ENCODE data around the gene SYS1. TPM values are rescaled to one million over a fixed set of nuclear protein-coding genes. Genes with fewer than 3 reads are reported as not detected.
A peak's percentile ranks its signal among the peaks of the same experiment; 100 is the strongest.

The SYS1 gene
- total RNA-seq, 6 donors from 2014 or later, result 31.0 to 61.4 (median 50.7) TPM

GRCh38 chr20:45343532-45344167, 19.3 kb upstream of the SYS1 start:
- Histone ChIP-seq H3K27ac (peak overlapping the region; percentile 91 to 92 (median 92)), H3K4me3 (peak overlapping the region in 3 of 4 donors; percentile 55 to 88 (median 74)), H3K9me3 (no peaks in the 10 kb centered on the region), H3K27me3 (no peaks in the 10 kb centered on the region), H3K4me1 (peaks cover 68 to 92% (median 79%) of the 10 kb centered on the region in 4 donors), H3K36me3 (peaks cover 0 to 15% (median 3%) of the 10 kb centered on the region in 4 donors)
- no peak for TF ChIP-seq EP300 (IDR thresholded peaks at IDR 0.05)
- TF ChIP-seq CTCF (IDR thresholded peaks at IDR 0.05), result no peak
- no peak for TF ChIP-seq POLR2A (IDR thresholded peaks at IDR 0.05)
- TF ChIP-seq POLR2AphosphoS5 (IDR thresholded peaks at IDR 0.05), result no peak
- DNase-seq (no peak), ATAC-seq (ENCODE audit: low FRiP score in 2 of 2) (no peak)
- WGBS, 2 donors, result 51 to 61% methylated on average over 4 to 6 of the region's 6 CpGs

DNA sequence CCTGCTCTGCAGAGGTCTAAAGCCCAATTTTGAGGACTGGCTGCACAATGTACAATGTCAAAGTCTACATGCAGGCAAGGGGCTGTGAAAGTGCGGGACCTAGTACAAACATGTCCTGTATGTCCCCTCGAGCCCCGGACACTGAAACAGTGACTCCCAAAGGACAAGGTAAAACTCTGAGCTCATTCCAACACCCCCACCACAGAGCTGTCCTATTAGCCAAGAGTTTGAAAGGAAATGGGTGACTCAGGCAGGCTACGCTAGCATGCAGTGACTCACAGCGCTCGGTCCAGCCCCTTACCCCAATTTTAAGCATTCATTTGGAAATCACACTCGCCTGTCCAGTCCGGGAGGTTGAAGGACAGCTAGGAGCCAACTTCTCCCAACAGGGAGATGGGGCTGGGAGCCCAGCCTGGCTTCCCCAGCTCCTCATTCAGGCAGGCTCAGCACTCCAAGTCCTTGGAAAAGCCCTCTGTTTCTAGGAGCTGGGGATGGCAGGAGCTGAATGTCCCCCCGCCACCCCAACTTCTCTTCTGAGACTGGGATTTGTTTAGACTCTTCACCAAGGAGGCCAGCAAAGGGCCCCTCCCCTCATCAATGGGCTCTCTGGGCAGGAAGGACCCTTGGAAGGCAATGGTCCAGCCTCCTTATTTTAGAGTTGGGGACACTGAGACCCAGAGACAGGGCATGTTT, 18.6 kb upstream of the SYS1 start:
- DNase-seq, result peak in 1 of 2 donors; percentile 84
- Histone ChIP-seq H3K9me3 (no peaks in the 10 kb centered on the region), H3K36me3 (peaks cover 0 to 15% (median 3%) of the 10 kb centered on the region in 4 donors), H3K27me3 (no peaks in the 10 kb centered on the region), H3K4me1 (peaks cover 65 to 85% (median 74%) of the 10 kb centered on the region in 4 donors), H3K4me3 (peak overlapping the region in 3 of 4 donors; percentile 55 to 88 (median 74)), H3K27ac (peak overlapping the region; percentile 91 to 92 (median 92))
- TF ChIP-seq CTCF (IDR thresholded peaks at IDR 0.05) (peak in 1 of 6 experiments; percentile 12), EP300 (IDR thresholded peaks at IDR 0.05) (peak in 1 of 4 donors; percentile 41), POLR2A (IDR thresholded peaks at IDR 0.05) (peak in 3 of 4 donors; percentile 27 to 70 (median 52)), POLR2AphosphoS5 (IDR thresholded peaks at IDR 0.05) (peak; percentile 66 to 79)
- WGBS, 2 donors, result 43 to 46% methylated on average over 7 to 9 of the region's 9 CpGs
- ATAC-seq (ENCODE audit: low FRiP score in 2 of 2), result peak; percentile 42 to 60

- no peak for TF ChIP-seq CTCF (IDR thresholded peaks at IDR 0.05)
- peak in 3 of 4 donors; percentile 62 to 88 (median 71) for TF ChIP-seq POLR2A (IDR thresholded peaks at IDR 0.05)
- peak in 3 of 4 donors; percentile 26 to 77 (median 75) for TF ChIP-seq EP300 (IDR thresholded peaks at IDR 0.05)
- peak; percentile 53 to 85 for TF ChIP-seq POLR2AphosphoS5 (IDR thresholded peaks at IDR 0.05)
- no peaks in the 10 kb centered on the region for H3K27me3 ChIP-seq
- peaks cover 0 to 8% (median under 1%) of the 10 kb centered on the region in 4 donors for H3K36me3 ChIP-seq
- H3K4me3 ChIP-seq, result peak overlapping the region in 3 of 4 donors; percentile 55 to 88 (median 74)
- no peaks in the 10 kb centered on the region for H3K9me3 ChIP-seq
- H3K4me1 ChIP-seq, result peaks cover 61 to 75% (median 69%) of the 10 kb centered on the region in 4 donors
- WGBS, 2 donors, result 48 to 65% methylated on average over 7 to 9 of the region's 9 CpGs
- ATAC-seq (ENCODE audit: low FRiP score in 2 of 2) (peak; percentile 25 to 74), DNase-seq (peak; percentile 72 to 87)
- H3K27ac ChIP-seq, result peak overlapping the region; percentile 91 to 92 (median 92)
Measured at GRCh38 chr20:45345104-45345936, 17.6 kb upstream of the SYS1 start.

- Histone ChIP-seq H3K27ac (peak overlapping the region; percentile 91 to 92 (median 92)), H3K27me3 (no peaks in the 10 kb centered on the region), H3K4me3 (peak overlapping the region in 3 of 4 donors; percentile 55 to 88 (median 74)), H3K4me1 (peaks cover 59 to 65% (median 62%) of the 10 kb centered on the region in 4 donors), H3K9me3 (no peaks in the 10 kb centered on the region), H3K36me3 (no peaks in the 10 kb centered on the region)
- no peak for DNase-seq
- TF ChIP-seq CTCF (IDR thresholded peaks at IDR 0.05) (no peak), EP300 (IDR thresholded peaks at IDR 0.05) (no peak), POLR2A (IDR thresholded peaks at IDR 0.05) (peak in 1 of 4 donors; percentile 13), POLR2AphosphoS5 (IDR thresholded peaks at IDR 0.05) (peak in 1 of 2 donors; percentile 36)
- 48 to 61% methylated on average over 3 of the region's 3 CpGs for WGBS, 2 donors
- no peak for ATAC-seq (ENCODE audit: low FRiP score in 2 of 2)
Measured at GRCh38 chr20:45346291-45346718, 16.7 kb upstream of the SYS1 start.
